GM12891 (cell line): Measurements from ENCODE around the gene KIZ.
A peak's percentile ranks its signal among the peaks of the same experiment; 100 is the strongest.

Source experiments
- DNase-seq: peaks from one replicate; pipeline ENCODE4 v3.0.0; 2011; ENCODE audit warnings: low spot score; ENCODE audit not compliant: insufficient read length
- FAIRE-seq: peaks from 2 replicates; lab custom pipeline; 2011; peaks lifted over from hg19 to GRCh38; lab: Jason Lieb, UNC
- PAX5 ChIP-seq: IDR thresholded peaks from 2 replicates; pipeline ENCODE4 v1.6.1; 2011; ENCODE audit warnings: low read length, moderate library complexity, mild to moderate bottlenecking; ENCODE audit not compliant: insufficient read depth, severe bottlenecking
- POLR2A ChIP-seq: IDR thresholded peaks from 2 replicates; pipeline ENCODE4 v1.6.1; 2011; ENCODE audit warnings: low read depth, low read length, control low read depth
- POLR2AphosphoS5 ChIP-seq: IDR thresholded peaks from 2 replicates; pipeline ENCODE4 v1.6.1; 2011; ENCODE audit warnings: low read depth, low read length, control low read depth
- POU2F2 ChIP-seq: IDR thresholded peaks from 2 replicates; pipeline ENCODE4 v1.6.1; 2011; ENCODE audit warnings: low read depth, mild to moderate bottlenecking, control low read depth, low read length, moderate library complexity
- SPI1 ChIP-seq: IDR thresholded peaks from 2 replicates; pipeline ENCODE4 v1.6.1; 2011; ENCODE audit warnings: low read depth, low read length, control low read depth
- TAF1 ChIP-seq: IDR thresholded peaks from 2 replicates; pipeline ENCODE4 v1.6.1; 2011; ENCODE audit warnings: low read depth, low read length, control low read depth

Gene KIZ

DNA sequence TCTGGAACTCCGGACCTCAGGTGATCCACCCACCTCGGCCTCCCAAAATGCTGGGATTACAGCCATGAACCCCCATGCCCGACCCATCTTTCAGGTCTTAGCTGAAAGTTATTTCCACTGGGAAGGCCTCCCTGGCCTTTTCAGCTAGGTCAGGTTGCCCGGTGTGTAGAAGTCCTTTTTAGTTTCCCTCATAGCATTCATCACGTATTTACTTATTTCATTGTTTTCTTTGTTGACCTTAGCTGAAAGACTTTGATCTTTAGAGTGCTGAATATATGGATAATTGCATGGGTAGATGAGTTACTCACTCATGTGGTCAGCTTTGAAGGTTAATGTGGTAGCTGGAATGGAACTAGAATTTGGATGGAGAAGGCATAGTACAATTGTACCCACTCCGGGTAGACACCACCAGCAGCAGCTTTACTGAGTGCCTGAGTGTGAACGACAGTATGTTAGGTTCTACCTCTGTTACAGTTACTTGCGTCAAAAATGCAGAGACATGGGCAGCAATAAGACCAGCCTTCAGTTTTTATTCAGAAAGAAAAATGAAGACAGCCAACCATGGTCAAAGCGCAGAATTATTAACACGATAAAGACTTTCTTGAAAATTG is 9.1 kb downstream of the KIZ start:
- no peak for FAIRE-seq
- TF ChIP-seq POLR2A (no peak), PAX5 (no peak), TAF1 (no peak)
- no peak for DNase-seq

DNA sequence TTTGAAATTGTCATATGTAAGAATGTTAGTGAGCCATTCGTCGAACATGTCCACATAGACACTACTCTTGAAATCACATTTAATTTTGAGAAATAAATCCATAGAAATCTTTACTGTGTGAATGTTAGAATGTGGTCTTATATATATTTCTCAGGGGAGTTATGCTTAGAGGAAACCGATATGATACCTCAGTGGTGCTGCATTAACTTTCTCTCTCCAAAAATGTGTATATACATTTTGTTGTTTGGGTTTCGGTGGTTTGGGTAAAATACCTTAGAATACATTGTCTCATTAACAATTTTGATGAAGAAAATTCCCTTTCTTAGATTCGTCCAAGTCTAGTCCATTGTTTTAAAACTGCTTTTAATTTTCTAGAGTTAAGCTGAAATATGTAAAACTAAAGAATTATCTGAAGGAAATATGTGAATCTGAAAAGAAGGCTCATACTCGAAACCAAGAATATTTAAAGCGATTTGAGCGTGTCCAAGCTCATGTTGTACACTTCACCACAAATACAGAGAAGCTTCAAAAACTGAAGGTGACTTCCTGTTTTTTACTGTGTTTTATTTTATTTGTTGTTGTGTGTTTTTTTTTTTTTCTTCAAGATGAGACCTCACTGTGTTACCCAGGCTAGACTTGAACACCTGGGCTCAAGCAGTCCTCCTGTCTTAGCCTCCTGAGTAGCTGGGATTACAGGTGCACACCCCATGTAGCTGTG is 10.3 kb downstream of the KIZ start:
- DNase-seq (peak; percentile 17), FAIRE-seq (no peak)
- no peak for TF ChIP-seq TAF1
- peak; percentile 86 for TF ChIP-seq SPI1

DNA sequence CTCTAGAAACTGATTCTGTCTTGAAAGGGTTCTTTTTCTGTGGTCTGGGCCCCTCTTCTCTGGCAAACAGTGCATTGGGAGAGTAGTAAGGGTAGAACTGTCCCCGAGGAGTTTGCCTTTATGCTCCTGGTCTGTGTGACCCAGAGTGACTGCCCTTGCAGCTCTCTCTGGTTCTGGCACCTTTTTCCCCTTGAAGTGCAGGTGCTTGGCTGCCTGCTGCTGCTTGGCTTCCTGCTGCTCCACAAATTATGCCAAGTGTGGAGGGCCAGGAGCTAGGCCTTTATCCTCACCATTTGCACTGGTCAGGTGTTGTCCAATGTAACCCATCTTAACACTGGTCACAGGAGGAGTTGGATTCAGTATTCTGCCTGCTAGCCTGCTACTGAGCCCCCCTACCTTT is 11.2 kb downstream of the KIZ start:
- DNase-seq (no peak), FAIRE-seq (no peak)
- TF ChIP-seq POLR2A (no peak), PAX5 (no peak), POLR2AphosphoS5 (no peak), POU2F2 (no peak), SPI1 (no peak), TAF1 (no peak)

DNA sequence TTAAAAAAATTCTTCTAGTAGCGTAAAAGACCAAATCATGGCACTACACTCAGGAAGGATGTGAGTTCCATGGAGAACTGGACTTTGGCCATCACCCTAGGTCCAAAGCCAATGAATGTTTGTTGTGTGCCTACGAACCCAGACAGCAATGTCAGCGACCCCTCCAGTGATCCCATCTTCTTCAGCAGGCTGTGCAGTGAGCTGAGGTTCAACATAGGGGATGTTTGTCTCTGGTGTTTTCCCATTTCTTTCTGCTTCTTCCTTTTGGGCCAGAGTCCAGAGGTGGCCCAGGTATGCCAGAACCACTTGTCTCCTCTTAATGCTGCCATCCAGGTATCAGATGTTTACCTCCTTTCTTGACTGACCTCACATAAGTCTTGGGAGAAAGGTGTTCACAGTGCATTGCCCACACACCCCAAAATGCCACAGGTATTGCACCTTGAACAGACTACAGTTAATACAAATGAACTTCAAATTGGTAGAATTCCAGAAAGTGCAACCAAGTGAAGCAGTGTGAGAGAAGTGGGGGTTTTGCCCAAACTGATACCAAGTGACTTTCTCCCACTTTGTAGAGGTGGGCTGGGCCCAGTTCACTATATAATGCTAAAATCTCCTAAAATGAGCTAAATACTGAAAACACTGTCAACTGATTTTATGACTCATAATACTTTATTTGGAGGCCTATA is 14.1 kb downstream of the KIZ start:
- DNase-seq (no peak), FAIRE-seq (no peak)
- TF ChIP-seq SPI1, result no peak
- TF ChIP-seq TAF1, result no peak
- no peak for TF ChIP-seq POU2F2
- TF ChIP-seq PAX5, result no peak
- TF ChIP-seq POLR2AphosphoS5, result no peak
- TF ChIP-seq POLR2A, result no peak

DNA sequence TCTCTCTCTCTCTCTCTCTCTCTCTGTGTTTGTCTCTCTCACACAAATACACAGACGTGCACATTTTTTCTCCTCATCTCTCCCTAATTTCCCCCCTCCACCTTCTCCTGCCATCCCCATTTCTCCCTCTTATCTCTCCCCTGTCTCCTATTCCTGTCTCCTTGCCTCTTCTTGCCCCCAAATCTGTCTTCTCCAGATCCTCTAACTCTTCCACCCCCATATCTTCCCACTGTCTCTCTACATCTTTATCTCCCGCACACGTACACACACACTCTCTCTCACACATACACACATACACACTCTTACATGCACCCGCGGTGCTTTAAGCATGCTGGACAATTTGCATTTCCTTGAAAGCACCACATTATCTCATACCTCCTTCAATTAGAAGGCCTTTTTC is 15.9 kb downstream of the KIZ start:
- FAIRE-seq, result no peak
- DNase-seq, result no peak
- TF ChIP-seq PAX5 (no peak), POLR2A (no peak), POLR2AphosphoS5 (no peak), POU2F2 (no peak), SPI1 (no peak), TAF1 (no peak)

DNA sequence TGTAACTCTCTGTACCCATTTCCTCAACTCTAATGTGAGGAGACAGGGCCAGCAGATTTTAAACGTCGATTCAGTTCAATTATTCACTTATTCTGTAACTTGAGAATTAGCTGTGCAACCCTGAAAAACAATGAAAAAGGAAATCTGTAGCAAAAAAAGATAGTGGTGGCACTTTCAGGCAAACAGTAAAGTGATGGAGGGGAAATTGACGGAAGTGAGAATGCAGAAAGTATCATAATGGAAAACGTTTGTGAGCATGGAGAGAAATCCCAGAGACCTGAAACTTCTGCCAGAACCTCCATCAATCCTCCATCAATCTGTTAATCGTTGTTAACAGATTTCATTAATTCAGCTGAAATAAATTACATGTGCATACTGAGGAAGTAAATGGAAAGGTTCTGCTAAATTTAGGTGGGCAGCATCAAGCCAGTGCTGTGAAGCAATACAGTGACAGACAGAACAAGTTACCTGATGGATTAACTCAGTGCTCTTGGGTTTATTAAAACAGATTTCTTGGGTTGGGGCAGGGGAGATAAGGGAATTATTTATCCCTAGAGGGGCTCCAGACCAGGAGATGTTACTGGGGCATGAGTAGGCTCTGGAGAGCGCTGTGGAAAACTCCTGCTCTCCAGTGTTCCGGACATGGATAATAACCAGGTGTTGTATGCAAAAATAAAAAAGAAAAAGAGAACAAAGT is 17.5 kb downstream of the KIZ start:
- no peak for DNase-seq
- peak; percentile 13 for FAIRE-seq
- TF ChIP-seq TAF1, result no peak
- TF ChIP-seq PAX5, result no peak
- no peak for TF ChIP-seq POLR2A
- TF ChIP-seq POU2F2, result no peak
- TF ChIP-seq SPI1, result no peak
- no peak for TF ChIP-seq POLR2AphosphoS5

DNA sequence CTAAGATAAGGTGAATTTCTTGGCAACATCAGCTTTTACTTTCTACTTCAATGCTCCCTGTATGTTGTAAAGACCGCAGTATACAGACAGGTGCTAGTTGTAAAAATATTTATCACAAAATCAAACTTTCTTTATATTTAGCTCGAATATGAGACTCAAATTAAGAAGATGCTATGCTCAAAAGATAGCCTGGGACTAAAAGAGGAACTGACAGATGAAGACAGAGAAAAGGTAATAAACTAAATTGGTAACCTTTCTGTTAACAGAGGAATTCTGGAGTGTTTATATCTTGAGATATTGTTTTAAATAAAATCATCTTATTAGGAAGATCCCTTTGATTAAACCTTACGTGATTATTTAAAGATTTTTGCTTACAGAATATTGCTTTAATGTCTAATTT is 19.5 kb downstream of the KIZ start:
- FAIRE-seq (no peak), DNase-seq (no peak)
- TF ChIP-seq PAX5 (no peak), SPI1 (peak; percentile 31; the same call in 1 of the 2 replicates)

DNA sequence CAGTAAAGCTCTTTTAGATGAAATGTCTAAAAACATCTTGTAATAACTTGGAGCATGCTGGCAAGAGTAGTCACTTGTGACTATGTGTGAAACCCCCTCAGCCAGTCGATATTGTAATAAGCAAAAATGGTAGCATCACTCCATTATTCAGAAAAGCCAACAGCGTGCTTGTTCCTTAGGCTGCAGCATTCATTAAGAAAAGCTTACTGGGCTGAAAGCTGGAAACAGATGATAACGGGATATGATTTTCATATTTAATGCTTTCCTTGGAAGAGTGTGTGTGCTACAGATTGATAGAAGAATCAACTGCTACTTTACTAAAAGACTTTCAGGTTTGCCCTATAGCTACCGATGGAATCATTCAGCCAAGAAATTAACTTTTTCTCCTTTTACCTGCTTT is 20.3 kb downstream of the KIZ start:
- TF ChIP-seq POLR2A, result no peak
- TF ChIP-seq PAX5, result no peak
- TF ChIP-seq TAF1, result no peak
- no peak for TF ChIP-seq POU2F2
- no peak for TF ChIP-seq POLR2AphosphoS5
- no peak for TF ChIP-seq SPI1
- FAIRE-seq (no peak), DNase-seq (no peak)

DNA sequence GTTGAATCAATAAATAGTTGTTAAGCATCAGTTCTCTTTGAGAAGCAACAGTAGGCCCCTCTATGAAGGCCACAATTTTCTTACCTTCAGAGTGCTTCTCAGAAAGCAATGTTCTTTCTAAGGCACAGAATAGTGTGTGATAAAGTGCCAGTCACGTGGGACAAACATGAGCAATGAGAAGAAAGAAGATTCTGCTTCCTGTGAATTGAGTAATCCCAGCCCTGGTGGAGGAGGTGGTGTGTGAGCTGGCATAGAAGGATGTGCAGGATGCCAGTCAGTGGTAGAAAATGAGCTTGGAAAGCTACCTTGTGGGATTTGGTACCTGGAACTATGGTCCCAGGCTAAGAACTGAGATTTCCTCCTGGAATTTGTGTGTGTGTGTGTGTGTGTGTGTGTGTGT is 21.7 kb downstream of the KIZ start:
- FAIRE-seq (no peak), DNase-seq (no peak)
- no peak for TF ChIP-seq POU2F2
- TF ChIP-seq PAX5, result no peak
- no peak for TF ChIP-seq SPI1
- TF ChIP-seq POLR2A, result no peak
- no peak for TF ChIP-seq POLR2AphosphoS5
- TF ChIP-seq TAF1, result no peak
